GM12878 (cell line): ENCODE results near the gene PTPN2. TPM values are rescaled to one million over a fixed set of nuclear protein-coding genes. Genes with fewer than 3 reads are reported as not detected.
A peak's percentile ranks its signal among the peaks of the same experiment; 100 is the strongest.

Source experiments
- ATF2 ChIP-seq: IDR thresholded peaks from 2 replicates; pipeline ENCODE4 v1.6.1; 2012; ENCODE audit warnings: low read length, inconsistent platforms
- BHLHE40 ChIP-seq, 2 experiments: fragments of 450-650 bp in 1 of 2; IDR thresholded peaks; 2 replicates each; pipeline ENCODE4 v1.6.1; 2011 to 2017; ENCODE audit warnings: low read depth in 2 of 2, borderline replicate concordance in 1 of 2, improper control_type of control experiment in 1 of 2, low read length in 1 of 2, mild to moderate bottlenecking in 1 of 2
- CUX1 ChIP-seq: IDR thresholded peaks from 2 replicates; pipeline ENCODE4 v1.6.1; 2012; ENCODE audit warnings: improper control_type of control experiment, low read depth, low read length; ENCODE audit not compliant: insufficient replicate concordance
- EGR1 ChIP-seq, 2 experiments: IDR thresholded peaks; 1 replicate in 1 of 2; 2 replicates in 1 of 2; pipeline ENCODE4 v1.6.1; 2011 to 2012; ENCODE audit warnings: low read depth in 2 of 2, low read length in 2 of 2, borderline replicate concordance in 1 of 2, mild to moderate bottlenecking in 1 of 2, moderate library complexity in 1 of 2
- ETV6 ChIP-seq, 2 experiments: fragments of 450-650 bp in 1 of 2; IDR thresholded peaks in 1 of 2; conservative IDR thresholded peaks in 1 of 2; 2 replicates each; pipeline ENCODE4 v1.6.1; 2014; ENCODE audit warnings: antibody characterized with exemption in 1 of 2, borderline replicate concordance in 1 of 2, low read depth in 1 of 2, mild to moderate bottlenecking in 1 of 2, moderate library complexity in 1 of 2
- HSF1 ChIP-seq: fragments of 150-350 bp; IDR thresholded peaks from 2 replicates; pipeline ENCODE4 v1.6.1; 2014; ENCODE audit warnings: mild to moderate bottlenecking, low read depth, low read length
- IKZF2 ChIP-seq, 2 experiments: fragments of 450-650 bp; IDR thresholded peaks; 2 replicates each; pipeline ENCODE4 v1.6.1; 2017; ENCODE audit warnings: mild to moderate bottlenecking in 2 of 2, moderate library complexity in 2 of 2
- JUNB ChIP-seq: IDR thresholded peaks from 2 replicates; pipeline ENCODE4 v1.6.1; 2016; ENCODE audit warnings: antibody characterized with exemption, mild to moderate bottlenecking
- MTA2 ChIP-seq: fragments of 450-650 bp; IDR thresholded peaks from 2 replicates; pipeline ENCODE4 v1.6.1; 2016; ENCODE audit warnings: low read depth, mild to moderate bottlenecking, moderate library complexity
- NBN ChIP-seq: fragments of 450-650 bp; IDR thresholded peaks from 2 replicates; pipeline ENCODE4 v1.6.1; 2016
- NRF1 ChIP-seq: conservative IDR thresholded peaks from 2 replicates; pipeline ENCODE4 v1.6.1; 2011; ENCODE audit warnings: mild to moderate bottlenecking, low read depth, low read length, improper control_type of control experiment
- PAX8 ChIP-seq: fragments of 450-650 bp; IDR thresholded peaks from 2 replicates; pipeline ENCODE4 v1.6.1; 2017; ENCODE audit warnings: mild to moderate bottlenecking, moderate library complexity
- RUNX3 ChIP-seq: IDR thresholded peaks from 2 replicates; pipeline ENCODE4 v1.6.1; 2012; ENCODE audit warnings: low read length, inconsistent platforms
- SKIL ChIP-seq: fragments of 450-650 bp; IDR thresholded peaks from 2 replicates; pipeline ENCODE4 v1.6.1; 2017; ENCODE audit warnings: mild to moderate bottlenecking, low read depth, inconsistent platforms; ENCODE audit not compliant: poor library complexity, severe bottlenecking
- SMC3 ChIP-seq: IDR thresholded peaks from 2 replicates; pipeline ENCODE4 v1.6.1; 2011; ENCODE audit warnings: low read length, improper control_type of control experiment, borderline replicate concordance
- ZNF622 ChIP-seq: fragments of 450-650 bp; IDR thresholded peaks from 2 replicates; pipeline ENCODE4 v1.6.1; 2017; ENCODE audit warnings: mild to moderate bottlenecking, inconsistent platforms
- polyA plus RNA-seq, 11 experiments: library from polyadenylated mRNA; depleted of rRNA in 4 of 11; unstranded in 6 of 11; stranded (reverse) in 5 of 11; fragments of >200 nt; fragmentation: Nextera tagmentation in 4 of 11; fragmentation: Illumina TruSeq in 1 of 11; extraction: Ambion mirVana in 4 of 11; extraction: Trizol in 1 of 11; gene quantifications; 1 replicate in 1 of 11; 2 replicates in 10 of 11; pipeline versions ENCODE4 v1.2.1 to v1.2.3, GENCODE V29; 2011 to 2016; ENCODE audit warnings: inconsistent platforms in 2 of 11, missing spikeins in 2 of 11, low read depth in 1 of 11
- total RNA-seq, 4 experiments: library from RNA; depleted of rRNA in 3 of 4; stranded (reverse); fragments of >200 nt in 3 of 4; fragmentation: Illumina TruSeq in 1 of 4; extraction: Trizol in 1 of 4; gene quantifications; 2 replicates each; pipeline versions ENCODE4 v1.2.1 to v1.2.3, GENCODE V29; 2013 to 2021

The PTPN2 gene
- total and polyA plus RNA-seq, 10 of the 15 experiments (the other 5 are each of a cell fraction or from before 2014, with no cell fraction given): 46.5 to 86.7 (median 64.6) TPM

- TF ChIP-seq CUX1 (no peak), PAX8 (no peak), JUNB (no peak), ZNF622 (no peak), SKIL (peak; percentile 55), ETV6 (conservative IDR thresholded peaks at IDR 0.05 in 1 of 2, IDR thresholded peaks at IDR 0.05 in 1 of 2; ENCODE audit: borderline replicate concordance in 1 of 2, low read depth in 1 of 2) (no peak), SMC3 (no peak), HSF1 (no peak), MTA2 (peak; percentile 67; the same call in 1 of the 2 replicates), NRF1 (no peak), NBN (0 out of 2 replicates have a peak, but pooled peaks have one; percentile 38), IKZF2 (IDR thresholded peaks at IDR 0.05) (peak; percentile 28 to 57; a peak in 2 of 4 replicates), EGR1 (IDR thresholded peaks at IDR 0.05; ENCODE audit: borderline replicate concordance in 1 of 2, low read depth in 2 of 2, low read length in 2 of 2) (no peak), BHLHE40 (IDR thresholded peaks at IDR 0.05; ENCODE audit: borderline replicate concordance in 1 of 2, low read depth in 2 of 2, low read length in 1 of 2) (0 out of 4 replicates have a peak, but pooled peaks have one; percentile 3 to 30), RUNX3 (peak; percentile 94), ATF2 (no peak)
These were observed 37.1 kb upstream of the PTPN2 start (continued) for GRCh38 chr18:12921178-12921577.
